Measurements from ENCODE around the gene ETF1.

The ETF1 gene

GRCh38 chr5:138459311-138459933, 83.6 kb downstream of the ETF1 start:
- DNase-seq, result no peak

- no peak for DNase-seq
Observed at GRCh38 chr5:138458856-138459255, 84.2 kb downstream of the ETF1 start.

- no peak for DNase-seq
Observed at GRCh38 chr5:138458384-138458783, 84.7 kb downstream of the ETF1 start.

- DNase-seq, result no peak
Observed at GRCh38 chr5:138457531-138458275, 85.3 kb downstream of the ETF1 start.

All from GDM1 (cell line).